Caco-2 (cell line): ENCODE data around the gene ST8SIA4. TPM values are rescaled to one million over a fixed set of nuclear protein-coding genes. Genes with fewer than 3 reads are reported as not detected.

Experiments used
- BruUV-seq: library from RNA; stranded (reverse); fragments of 400-500 nt; replicated peaks from 2 replicates; lab custom pipeline; 2021; lab: Mats Ljungman, UMichigan
- CTCF ChIA-PET: fragments of 300-600 bp; sonication (Branson Sonifier 250); formaldehyde crosslinking; loops from one replicate; lab custom pipeline; 2022; ENCODE audit warnings: antibody characterized with exemption; lab: Charles Lee
- POLR2A ChIA-PET: fragments of 300-600 bp; sonication (Branson Sonifier 250); formaldehyde crosslinking; loops from one replicate; lab custom pipeline; 2022; ENCODE audit warnings: antibody characterized with exemption; lab: Charles Lee
- DNase-seq, 2 experiments: peaks; one replicate each; pipeline versions ENCODE4 v3.0.0 to v3.0.0-alpha.2; 2020 to 2022
- H3K27me3 ChIP-seq: replicated peaks from 2 replicates; pipeline ENCODE4 v1.6.0; 2011; ENCODE audit warnings: low read length; ENCODE audit not compliant: control insufficient read depth, insufficient read depth
- H3K36me3 ChIP-seq: 2 replicates; pipeline ENCODE4 v1.5.1; 2011; ENCODE audit warnings: low read length; ENCODE audit not compliant: control insufficient read depth, insufficient read depth
- H3K4me1 ChIP-seq: fragments of 250-450 bp; sonication (Bioruptor Pico); 2 replicates; pipeline ENCODE4 v1.5.1; 2020; ENCODE audit warnings: mild to moderate bottlenecking
- H3K4me3 ChIP-seq: 2 replicates; pipeline ENCODE4 v1.5.1; 2011; ENCODE audit warnings: low read depth, mild to moderate bottlenecking, control low read depth, low read length
- H3K9me3 ChIP-seq: fragments of 250-450 bp; sonication (Bioruptor Pico); 2 replicates; pipeline ENCODE4 v1.5.1; 2020; ENCODE audit warnings: mild to moderate bottlenecking, moderate library complexity
- H3K27ac Mint-ChIP-seq: one replicate; pipeline ENCODE4 v1.8.0; 2022; ENCODE audit warnings: mixed read lengths; ENCODE audit not compliant: unreplicated experiment
- H3K27me3 Mint-ChIP-seq: one replicate; pipeline ENCODE4 v1.8.0; 2022; ENCODE audit warnings: mixed read lengths; ENCODE audit not compliant: insufficient read depth, unreplicated experiment
- H3K36me3 Mint-ChIP-seq: one replicate; pipeline ENCODE4 v1.8.0; 2022; ENCODE audit warnings: mild to moderate bottlenecking, mixed read lengths; ENCODE audit not compliant: insufficient read depth, unreplicated experiment
- H3K4me1 Mint-ChIP-seq: one replicate; pipeline ENCODE4 v1.8.0; 2022; ENCODE audit warnings: low read depth, mixed read lengths; ENCODE audit not compliant: unreplicated experiment
- H3K4me3 Mint-ChIP-seq: one replicate; pipeline ENCODE4 v1.8.0; 2022; ENCODE audit warnings: mild to moderate bottlenecking, moderate library complexity, mixed read lengths; ENCODE audit not compliant: unreplicated experiment
- H3K9me3 Mint-ChIP-seq: one replicate; pipeline ENCODE4 v1.8.0; 2022; ENCODE audit warnings: mixed read lengths; ENCODE audit not compliant: unreplicated experiment
- intact Hi-C: fragments of 100-400 bp; cut with micrococcal nuclease; formaldehyde crosslinking; loops from one replicate; pipeline ENCODE4 v1.10.0; 2022; ENCODE audit not compliant: unreplicated experiment
- total RNA-seq: library from RNA; stranded (reverse); gene quantifications from 2 replicates; pipeline ENCODE4 v1.2.3, GENCODE V29; 2022
- TF ChIP-seq, protein P1 (sequence below), 2 experiments: fragments of 200-600 bp in 1 of 2; IDR thresholded peaks; 1 replicate in 1 of 2; 2 replicates in 1 of 2; pipeline versions ENCODE4 v1.5.1 to v1.8.0; 2011 to 2022; ENCODE audit warnings: antibody characterized with exemption in 1 of 2, control low read depth in 1 of 2, inconsistent platforms in 1 of 2, low read depth in 1 of 2, low read length in 1 of 2, mild to moderate bottlenecking in 1 of 2, moderate library complexity in 1 of 2; ENCODE audit not compliant: insufficient read depth in 1 of 2, severe bottlenecking in 1 of 2, unreplicated experiment in 1 of 2

Gene ST8SIA4
- total RNA-seq, 1 experiment from 2014 or later = 0.61 TPM

DNA sequence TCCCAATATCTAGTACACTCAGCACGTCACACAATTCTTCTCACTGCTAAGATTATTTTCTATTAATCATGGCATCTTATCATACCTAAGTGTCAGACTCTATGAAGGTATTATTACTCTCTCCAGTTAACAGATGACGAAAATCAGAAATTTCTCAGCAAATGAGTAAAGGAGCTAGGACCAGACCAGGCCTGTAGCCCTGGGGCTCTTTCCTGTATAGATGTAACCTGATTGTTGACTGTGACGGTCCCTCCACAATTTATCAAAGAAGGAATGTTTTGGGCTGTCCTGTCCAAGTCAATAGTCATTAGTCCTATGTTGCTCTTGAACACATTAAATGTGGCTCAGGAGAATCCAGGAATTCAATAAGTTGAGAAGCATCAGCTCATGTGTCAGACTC, 106.2 kb downstream of the ST8SIA4 start:
- no peak overlapping the region for H3K4me3 ChIP-seq
- intact Hi-C loops = no loop called here
- ChIA-PET CTCF (no interaction called here), POLR2A (no interaction called here)
- no peaks in the 10 kb centered on the region for H3K27me3 ChIP-seq
- DNase-seq = no peak
- H3K4me1 ChIP-seq = peaks cover 4% of the 10 kb centered on the region; the same call in 1 of the 2 replicates
- H3K9me3 ChIP-seq = peaks cover 8% of the 10 kb centered on the region; the same call in 1 of the 2 replicates
- no peak overlapping the region for H3K4me3 Mint-ChIP-seq
- H3K9me3 Mint-ChIP-seq = peaks cover 18% of the 10 kb centered on the region
- no peak overlapping the region for H3K27ac Mint-ChIP-seq
- no peaks in the 10 kb centered on the region for H3K36me3 Mint-ChIP-seq
- BruUV-seq = no TSS peak
- H3K27me3 Mint-ChIP-seq = no peaks in the 10 kb centered on the region
- no peaks in the 10 kb centered on the region; the same call in 1 of the 2 replicates for H3K36me3 ChIP-seq
- no peaks in the 10 kb centered on the region for H3K4me1 Mint-ChIP-seq
- TF ChIP-seq, protein P1, sequence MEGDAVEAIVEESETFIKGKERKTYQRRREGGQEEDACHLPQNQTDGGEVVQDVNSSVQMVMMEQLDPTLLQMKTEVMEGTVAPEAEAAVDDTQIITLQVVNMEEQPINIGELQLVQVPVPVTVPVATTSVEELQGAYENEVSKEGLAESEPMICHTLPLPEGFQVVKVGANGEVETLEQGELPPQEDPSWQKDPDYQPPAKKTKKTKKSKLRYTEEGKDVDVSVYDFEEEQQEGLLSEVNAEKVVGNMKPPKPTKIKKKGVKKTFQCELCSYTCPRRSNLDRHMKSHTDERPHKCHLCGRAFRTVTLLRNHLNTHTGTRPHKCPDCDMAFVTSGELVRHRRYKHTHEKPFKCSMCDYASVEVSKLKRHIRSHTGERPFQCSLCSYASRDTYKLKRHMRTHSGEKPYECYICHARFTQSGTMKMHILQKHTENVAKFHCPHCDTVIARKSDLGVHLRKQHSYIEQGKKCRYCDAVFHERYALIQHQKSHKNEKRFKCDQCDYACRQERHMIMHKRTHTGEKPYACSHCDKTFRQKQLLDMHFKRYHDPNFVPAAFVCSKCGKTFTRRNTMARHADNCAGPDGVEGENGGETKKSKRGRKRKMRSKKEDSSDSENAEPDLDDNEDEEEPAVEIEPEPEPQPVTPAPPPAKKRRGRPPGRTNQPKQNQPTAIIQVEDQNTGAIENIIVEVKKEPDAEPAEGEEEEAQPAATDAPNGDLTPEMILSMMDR (IDR thresholded peaks at IDR 0.05; ENCODE audit: insufficient read depth in 1 of 2, low read depth in 1 of 2, low read length in 1 of 2, severe bottlenecking in 1 of 2, unreplicated experiment in 1 of 2) = no peak

DNA sequence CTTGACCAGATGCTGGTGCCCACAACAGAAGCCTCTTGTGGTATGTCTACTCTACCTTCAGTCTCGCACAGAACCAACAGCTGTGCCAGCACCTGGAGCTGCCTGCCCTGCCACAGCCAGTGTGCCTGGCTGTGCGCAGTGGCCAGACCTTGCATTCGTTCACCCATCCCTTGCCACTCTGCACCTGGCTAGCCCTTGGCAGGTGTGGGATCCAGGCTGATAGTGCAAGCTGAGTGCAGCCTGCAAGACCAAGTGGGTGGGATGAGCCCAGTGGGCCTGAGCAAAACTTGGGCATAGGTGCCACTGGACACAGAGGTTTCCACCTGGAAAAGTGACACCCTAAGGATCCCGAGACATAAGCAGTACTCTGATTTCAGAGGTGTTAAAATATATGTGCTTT, 108.2 kb downstream of the ST8SIA4 start:
- intact Hi-C loops = no loop called here
- Mint-ChIP-seq H3K27ac (no peak overlapping the region), H3K36me3 (no peaks in the 10 kb centered on the region), H3K4me3 (no peak overlapping the region), H3K9me3 (peaks cover 15% of the 10 kb centered on the region), H3K27me3 (no peaks in the 10 kb centered on the region), H3K4me1 (peaks cover 16% of the 10 kb centered on the region)
- Histone ChIP-seq H3K9me3 (peaks cover 8% of the 10 kb centered on the region; the same call in 1 of the 2 replicates), H3K4me3 (no peak overlapping the region), H3K36me3 (no peaks in the 10 kb centered on the region; the same call in 1 of the 2 replicates), H3K27me3 (no peaks in the 10 kb centered on the region), H3K4me1 (peaks cover 24% of the 10 kb centered on the region)
- BruUV-seq = no TSS peak
- TF ChIP-seq, protein P1 (IDR thresholded peaks at IDR 0.05; ENCODE audit: insufficient read depth in 1 of 2, low read depth in 1 of 2, low read length in 1 of 2, severe bottlenecking in 1 of 2, unreplicated experiment in 1 of 2) = no peak
- CTCF ChIA-PET = no interaction called here
- POLR2A ChIA-PET = no interaction called here
- no peak for DNase-seq

DNA sequence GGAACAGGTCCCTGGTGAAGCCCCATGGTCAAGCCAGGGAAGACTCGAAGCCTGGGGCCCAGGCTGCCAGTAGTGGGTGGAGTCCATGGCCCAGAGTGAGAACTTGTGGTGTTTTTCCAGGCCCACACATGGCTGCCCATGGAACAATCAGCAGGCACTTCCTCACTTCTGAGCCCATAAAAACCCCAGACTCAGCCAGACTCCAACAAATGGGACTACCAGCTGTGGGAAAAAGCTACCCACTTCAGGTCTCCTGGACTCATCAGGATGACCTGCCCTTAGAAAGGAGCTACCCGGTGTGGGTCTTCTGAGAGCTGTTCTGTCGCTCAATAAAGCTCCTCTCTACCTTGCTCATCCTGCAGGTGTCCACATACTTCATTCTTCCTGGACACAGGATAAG, 108.9 kb downstream of the ST8SIA4 start:
- ChIA-PET POLR2A (no interaction called here), CTCF (no interaction called here)
- no peaks in the 10 kb centered on the region for H3K27me3 ChIP-seq
- peaks cover 8% of the 10 kb centered on the region; the same call in 1 of the 2 replicates for H3K9me3 ChIP-seq
- no peaks in the 10 kb centered on the region; the same call in 1 of the 2 replicates for H3K36me3 ChIP-seq
- no peak overlapping the region for H3K27ac Mint-ChIP-seq
- BruUV-seq = no TSS peak
- no peak overlapping the region for H3K4me3 ChIP-seq
- peaks cover 15% of the 10 kb centered on the region for H3K9me3 Mint-ChIP-seq
- H3K27me3 Mint-ChIP-seq = no peaks in the 10 kb centered on the region
- TF ChIP-seq, protein P1 (IDR thresholded peaks at IDR 0.05; ENCODE audit: insufficient read depth in 1 of 2, low read depth in 1 of 2, low read length in 1 of 2, severe bottlenecking in 1 of 2, unreplicated experiment in 1 of 2) = no peak
- H3K4me3 Mint-ChIP-seq = no peak overlapping the region
- intact Hi-C loops = no loop called here
- H3K4me1 ChIP-seq = peaks cover 30% of the 10 kb centered on the region
- peaks cover 16% of the 10 kb centered on the region for H3K4me1 Mint-ChIP-seq
- no peak for DNase-seq
- H3K36me3 Mint-ChIP-seq = no peaks in the 10 kb centered on the region
